Psoas muscle (tissue), 8 donors: ENCODE measurements around the gene GNG14. TPM values are rescaled to one million over a fixed set of nuclear protein-coding genes. Genes with fewer than 3 reads are reported as not detected.
A peak's percentile ranks its signal among the peaks of the same experiment; 100 is the strongest.
"Not testable (repeated sequence)": the region's sequence is repeated elsewhere in the genome, so short reads cannot be mapped to it uniquely, and the experiment has no call there.

ENCODE experiments used
- ATAC-seq, 4 donors: fragments of 200-7000 bp; cut with Tn5 transposase; one replicate each; pipeline ENCODE4 v1.9.1; 2020; ENCODE audit warnings: moderate library complexity in 3 of 4, mild to moderate bottlenecking in 2 of 4
- DNase-seq, 2 donors: peaks; one replicate each; pipeline ENCODE4 v3.0.0-alpha.2; 2020
- H3K27ac ChIP-seq: fragments of 200-600 bp; one replicate; pipeline ENCODE4 v1.8.0; 2022
- H3K27me3 ChIP-seq, 3 donors: fragments of 200-600 bp in 1 of 3; one replicate each; pipeline versions ENCODE4 v1.6.1 to v1.8.0; 2013 to 2022; ENCODE audit warnings: low read length in 2 of 3, mild to moderate bottlenecking in 2 of 3, moderate library complexity in 1 of 3; ENCODE audit not compliant: insufficient read depth in 3 of 3
- H3K36me3 ChIP-seq, 2 donors: fragments of 200-600 bp in 1 of 2; one replicate each; pipeline versions ENCODE4 v1.6.1 to v1.8.0; 2013 to 2022; ENCODE audit warnings: low read depth in 1 of 2, mild to moderate bottlenecking in 1 of 2, moderate library complexity in 1 of 2; ENCODE audit not compliant: insufficient read depth in 1 of 2
- H3K4me1 ChIP-seq: fragments of 200-600 bp; one replicate; pipeline ENCODE4 v1.8.0; 2022
- H3K4me3 ChIP-seq: fragments of 200-600 bp; one replicate; pipeline ENCODE4 v1.8.0; 2022; ENCODE audit warnings: mild to moderate bottlenecking
- H3K9me3 ChIP-seq: fragments of 200-600 bp; one replicate; pipeline ENCODE4 v1.8.0; 2022
- WGBS, 3 donors: extraction: QIAGEN DNeasy Blood & Tissue Kit; methylation state at CpG; one replicate each; pipeline versions ENCODE4 v1.1.6 to v1.1.7; 2013; 5-methylcytosine and 5-hydroxymethylcytosine counted together
- intact Hi-C, 2 donors: fragments of 100-400 bp; cut with DNase I; formaldehyde crosslinking; loops; one replicate each; pipeline versions ENCODE4 v1.11.0 to v1.14.2; 2022
- polyA plus RNA-seq, 3 donors: library from polyadenylated mRNA; stranded (reverse); fragments of 200-250 nt; gene quantifications; one replicate each; pipeline ENCODE4 v1.2.3, GENCODE V29; 2013
- total RNA-seq, 4 donors: library from RNA; stranded (reverse); fragmentation: NEBNext Ultra II Directional in 2 of 4; extraction: Animal tissue kit (Norgen Biotek cat#: 25700) in 2 of 4; gene quantifications; one replicate each; pipeline versions ENCODE4 v1.2.1 to v1.2.4, GENCODE V29; 2021 to 2023
- TF ChIP-seq, protein P1 (sequence below): fragments of 200-600 bp; IDR thresholded peaks from one replicate; pipeline ENCODE4 v1.8.0; 2022; ENCODE audit warnings: antibody characterized with exemption
- donor health status: healthy with polysubstance abuse.
- donor health status: DM: no; HTN: no; CAD: no; lungs with moderate emphysema.
- donor health status: Bipolar disorder and iron deficiency.
- donor health status: healthy.
- donor health status: DM: yes; HTN: yes; CAD: no.
- donor health status: DM: no; HTN: no; CAD: no.
- donor health status: DM: no; HTN: no; CAD: no.
- donor health status: DM: yes; HTN: yes; CAD: no.

GNG14 gene
- total and polyA plus RNA-seq, 7 donors, result not detected

DNA sequence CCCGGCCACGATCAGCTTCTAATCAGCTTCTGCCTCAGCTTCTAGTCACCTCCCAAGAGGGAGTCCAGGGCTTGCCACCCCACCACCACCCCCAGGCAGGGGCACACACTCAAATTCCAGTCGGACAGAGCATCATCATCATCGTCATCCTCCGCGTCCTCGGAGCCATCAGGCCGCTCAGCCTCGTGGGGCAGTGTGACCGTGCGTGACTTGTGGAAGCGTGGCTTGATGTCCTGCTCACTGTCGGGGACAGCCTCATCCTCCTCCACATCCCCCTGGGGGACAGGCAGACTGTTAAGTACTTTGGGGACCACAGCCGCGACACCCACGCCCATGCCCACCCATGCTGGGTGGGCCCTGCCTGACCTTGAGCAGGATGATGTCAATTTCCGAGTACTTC, 23.4 kb downstream of the GNG14 start:
- no peaks in the 10 kb centered on the region for H3K4me1 ChIP-seq
- H3K27ac ChIP-seq, result no peak overlapping the region
- ATAC-seq (peak in 1 of 4 donors; percentile 10), DNase-seq (no peak)
- no peaks in the 10 kb centered on the region for H3K27me3 ChIP-seq
- H3K9me3 ChIP-seq, result no peaks in the 10 kb centered on the region
- peaks cover 12 to 97% of the 10 kb centered on the region in 2 donors for H3K36me3 ChIP-seq
- WGBS, 3 donors, result 92 to 93% (median 92%) methylated on average over 14 to 17 of the region's 17 CpGs
- intact Hi-C loops, result loop anchor here in 1 of 2 donors (2.0 kb wide), 1 partner anchor 46 kb away; no protein-coding TSS in a partner anchor
- no peak overlapping the region for H3K4me3 ChIP-seq
- TF ChIP-seq, protein P1, sequence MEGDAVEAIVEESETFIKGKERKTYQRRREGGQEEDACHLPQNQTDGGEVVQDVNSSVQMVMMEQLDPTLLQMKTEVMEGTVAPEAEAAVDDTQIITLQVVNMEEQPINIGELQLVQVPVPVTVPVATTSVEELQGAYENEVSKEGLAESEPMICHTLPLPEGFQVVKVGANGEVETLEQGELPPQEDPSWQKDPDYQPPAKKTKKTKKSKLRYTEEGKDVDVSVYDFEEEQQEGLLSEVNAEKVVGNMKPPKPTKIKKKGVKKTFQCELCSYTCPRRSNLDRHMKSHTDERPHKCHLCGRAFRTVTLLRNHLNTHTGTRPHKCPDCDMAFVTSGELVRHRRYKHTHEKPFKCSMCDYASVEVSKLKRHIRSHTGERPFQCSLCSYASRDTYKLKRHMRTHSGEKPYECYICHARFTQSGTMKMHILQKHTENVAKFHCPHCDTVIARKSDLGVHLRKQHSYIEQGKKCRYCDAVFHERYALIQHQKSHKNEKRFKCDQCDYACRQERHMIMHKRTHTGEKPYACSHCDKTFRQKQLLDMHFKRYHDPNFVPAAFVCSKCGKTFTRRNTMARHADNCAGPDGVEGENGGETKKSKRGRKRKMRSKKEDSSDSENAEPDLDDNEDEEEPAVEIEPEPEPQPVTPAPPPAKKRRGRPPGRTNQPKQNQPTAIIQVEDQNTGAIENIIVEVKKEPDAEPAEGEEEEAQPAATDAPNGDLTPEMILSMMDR, result no peak

DNA sequence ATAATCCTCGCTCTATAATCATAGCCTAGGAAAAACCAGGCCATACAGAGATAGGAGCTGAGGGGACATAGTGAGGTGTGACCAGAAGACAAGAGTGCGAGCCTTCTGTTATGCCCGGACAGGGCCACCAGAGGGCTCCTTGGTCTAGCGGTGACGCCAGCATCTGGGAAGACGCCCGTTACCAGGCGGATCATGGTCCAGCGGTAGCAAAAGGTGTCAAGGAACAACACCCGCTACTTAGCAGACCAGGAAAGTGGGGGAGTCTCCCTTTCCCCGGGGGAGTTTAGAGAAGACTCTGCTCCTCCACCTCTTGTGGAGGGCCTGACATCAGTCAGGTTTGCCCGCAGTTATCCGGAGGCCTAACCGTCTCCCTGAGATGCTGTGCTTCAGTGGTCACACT, 24.3 kb downstream of the GNG14 start:
- H3K9me3 ChIP-seq, result not testable (repeated sequence)
- 36 to 49% (median 43%) methylated on average over 11 to 12 of the region's 14 CpGs for WGBS, 3 donors
- DNase-seq, result peak; percentile 40 to 66

DNA sequence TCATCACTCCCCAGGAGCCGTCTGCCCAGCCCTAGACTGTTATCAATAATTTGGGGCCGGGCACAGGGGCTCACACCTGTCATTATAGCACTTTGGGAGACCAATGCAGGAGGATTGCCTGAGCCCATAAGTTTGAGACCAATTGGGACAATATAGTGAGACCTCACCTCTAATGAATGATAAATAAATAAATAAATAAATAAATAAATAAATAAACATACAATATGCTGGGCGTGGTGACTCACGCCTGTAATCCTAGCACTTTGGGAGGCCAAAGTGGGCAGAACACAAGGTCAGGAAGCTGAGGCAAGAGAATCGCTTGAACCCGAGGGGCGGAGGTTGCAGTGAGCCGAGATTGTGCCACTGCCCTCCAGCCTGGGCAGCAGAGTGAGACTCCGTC, 25.5 kb downstream of the GNG14 start:
- intact Hi-C loops, DNase-seq, H3K4me1 ChIP-seq, ATAC-seq, H3K27me3 ChIP-seq, H3K27ac ChIP-seq, H3K9me3 ChIP-seq, H3K4me3 ChIP-seq: not testable (repeated sequence)
- H3K36me3 ChIP-seq, result peaks cover 11 to 97% of the 10 kb centered on the region in 2 donors
- 92 to 93% (median 92%) methylated on average over 9 of the region's 9 CpGs for WGBS, 3 donors

More for the DNA sequence above, 24.3 kb downstream of the GNG14 start:
- H3K36me3 ChIP-seq, result peaks cover 11 to 97% of the 10 kb centered on the region in 2 donors
- intact Hi-C loops, H3K4me1 ChIP-seq, ATAC-seq, H3K4me3 ChIP-seq, H3K27me3 ChIP-seq, H3K27ac ChIP-seq: not testable (repeated sequence)
- TF ChIP-seq, protein P1, result peak; percentile 37

DNA sequence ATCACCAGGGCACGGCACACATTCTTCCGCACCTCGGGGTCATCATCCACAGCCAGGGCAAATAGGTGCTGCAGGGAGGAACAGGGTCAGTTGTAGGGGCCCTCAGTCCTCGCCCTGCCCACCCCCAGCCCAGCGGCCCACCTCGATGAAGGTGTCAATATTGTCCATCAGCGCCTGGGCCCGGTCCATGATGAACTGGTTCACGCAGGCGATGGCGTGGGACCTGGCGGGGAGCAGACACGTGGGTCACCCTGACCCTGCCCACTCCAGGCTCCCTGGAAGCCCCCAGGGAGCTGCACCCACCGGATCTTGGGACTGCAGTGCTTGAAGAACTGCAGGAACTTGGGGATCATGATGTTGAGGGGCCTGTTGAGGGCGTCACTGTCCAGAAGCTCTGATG, 27.3 kb downstream of the GNG14 start:
- intact Hi-C loops, result no loop called here
- WGBS, 3 donors, result 89 to 92% (median 91%) methylated on average over 15 of the region's 15 CpGs

DNA sequence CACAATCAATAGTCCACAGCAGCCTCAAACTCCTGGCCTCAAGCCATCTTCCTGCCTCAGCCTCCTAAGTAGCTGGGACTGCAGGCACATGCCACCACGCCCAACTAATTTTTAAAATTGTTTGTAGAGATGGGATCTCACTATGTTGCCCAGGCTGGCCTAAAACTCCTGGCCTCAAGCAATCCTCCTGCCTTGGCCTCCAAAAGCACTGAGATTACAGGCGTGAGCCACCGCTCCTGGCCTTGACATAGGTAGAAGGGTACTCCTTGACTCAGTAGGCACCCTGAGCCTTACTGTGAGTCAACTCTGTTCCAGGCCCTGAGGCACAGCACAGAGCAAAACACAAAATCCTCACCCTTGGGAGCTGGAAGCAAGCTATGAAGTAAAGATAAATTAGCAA, 28.1 kb downstream of the GNG14 start:
- intact Hi-C loops, result no loop called here
- 96 to 98% (median 97%) methylated on average over 3 of the region's 3 CpGs for WGBS, 3 donors
- no peak for ATAC-seq

More for the DNA sequence above, 27.3 kb downstream of the GNG14 start:
- Histone ChIP-seq H3K36me3 (peaks cover 8 to 92% of the 10 kb centered on the region in 2 donors), H3K27me3 (no peaks in the 10 kb centered on the region), H3K27ac (no peak overlapping the region), H3K9me3 (no peaks in the 10 kb centered on the region), H3K4me3 (no peak overlapping the region), H3K4me1 (peaks cover 17% of the 10 kb centered on the region)
- TF ChIP-seq, protein P1, result no peak
- DNase-seq, result no peak
- no peak for ATAC-seq

More for the DNA sequence above, 28.1 kb downstream of the GNG14 start:
- TF ChIP-seq, protein P1, result no peak
- no peak for DNase-seq
- no peaks in the 10 kb centered on the region for H3K9me3 ChIP-seq
- no peak overlapping the region for H3K27ac ChIP-seq
- no peak overlapping the region for H3K4me3 ChIP-seq
- no peaks in the 10 kb centered on the region for H3K27me3 ChIP-seq
- peaks cover 26% of the 10 kb centered on the region for H3K4me1 ChIP-seq
- peaks cover 4 to 84% of the 10 kb centered on the region in 2 donors for H3K36me3 ChIP-seq
